T-helper 22 cell (primary cell): ENCODE data around the gene PGF.

Source experiments
- DNase-seq: peaks from one replicate; pipeline ENCODE4 v3.0.0-alpha.2; 2020; ENCODE audit warnings: low read depth

PGF gene

DNA sequence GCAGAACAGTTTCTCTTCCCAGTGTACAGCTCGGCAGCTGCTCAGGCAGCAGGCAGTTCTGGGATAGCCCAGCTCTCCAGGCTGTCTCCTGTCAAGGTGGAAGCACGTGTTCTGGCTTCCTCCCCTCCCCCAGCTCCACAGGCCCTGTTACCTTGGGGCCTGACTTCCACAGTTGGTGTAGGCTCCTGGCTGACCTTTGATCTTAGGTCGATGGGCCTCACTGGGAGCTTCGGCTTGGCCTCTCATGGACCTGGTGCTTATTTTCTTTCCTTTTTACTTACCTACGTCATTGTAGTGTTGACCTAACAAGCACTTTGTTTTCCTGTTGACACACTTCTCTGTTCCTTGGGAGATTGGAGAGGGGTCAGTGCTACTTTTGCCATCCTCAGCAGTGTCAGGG is 56.7 kb downstream of the PGF start:
- no peak for DNase-seq

DNA sequence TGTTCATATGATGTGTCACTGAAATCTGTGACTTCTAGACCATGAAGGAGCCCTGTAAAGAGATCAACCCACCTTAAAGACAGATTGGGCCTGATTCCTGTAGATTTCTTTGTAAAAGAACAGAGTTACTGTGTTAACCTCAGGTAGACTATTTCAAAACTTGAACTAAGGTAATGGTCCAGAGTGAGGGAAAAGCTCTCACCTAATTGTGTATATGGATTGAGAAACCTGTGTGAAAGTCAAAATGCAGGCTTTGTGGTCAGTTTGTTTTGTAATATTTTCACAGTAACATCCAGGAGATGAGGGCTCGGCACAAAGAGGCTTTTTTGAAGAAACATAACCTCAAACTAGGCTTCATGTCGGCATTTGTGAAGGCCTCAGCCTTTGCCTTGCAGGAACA is 57.3 kb downstream of the PGF start:
- DNase-seq, result no peak

DNA sequence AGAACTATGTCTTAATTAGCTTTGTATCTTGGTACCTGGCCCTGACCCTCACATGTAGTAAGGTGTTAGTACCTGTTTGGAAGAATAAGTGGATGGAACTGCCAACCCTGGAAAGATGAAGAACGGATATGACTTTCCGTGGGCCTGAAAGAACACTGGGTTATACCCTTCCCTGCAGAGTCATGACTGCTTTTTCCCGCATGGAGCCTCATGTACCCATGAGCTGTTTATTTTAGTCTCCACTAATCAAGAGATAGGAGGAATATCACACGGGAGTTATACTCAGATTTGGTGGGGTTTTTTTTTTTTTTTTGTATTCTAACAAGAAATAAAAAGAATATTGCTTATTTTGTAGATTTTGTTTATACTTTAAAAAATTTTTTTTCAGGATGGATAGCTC is 57.8 kb downstream of the PGF start:
- DNase-seq, result no peak

DNA sequence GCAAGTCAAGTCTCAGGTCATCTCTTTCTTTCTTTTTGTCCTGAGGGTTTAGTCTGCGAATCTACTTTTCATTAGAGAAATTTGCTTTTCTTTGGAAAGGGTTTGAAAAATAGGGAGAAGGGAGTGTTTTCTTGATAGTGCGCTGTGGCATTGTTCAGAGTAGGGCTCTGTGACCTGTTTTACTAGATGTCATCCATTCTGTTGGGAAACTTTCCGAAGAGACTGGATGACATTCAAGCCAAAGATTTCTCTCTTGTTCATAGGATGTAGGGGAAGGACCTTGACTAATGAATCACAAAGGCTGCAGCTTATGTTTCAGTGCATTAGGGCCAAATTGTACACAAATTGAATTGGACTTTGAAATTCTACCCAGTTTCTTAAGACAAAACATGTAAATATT is 59.0 kb downstream of the PGF start:
- DNase-seq, result no peak

DNA sequence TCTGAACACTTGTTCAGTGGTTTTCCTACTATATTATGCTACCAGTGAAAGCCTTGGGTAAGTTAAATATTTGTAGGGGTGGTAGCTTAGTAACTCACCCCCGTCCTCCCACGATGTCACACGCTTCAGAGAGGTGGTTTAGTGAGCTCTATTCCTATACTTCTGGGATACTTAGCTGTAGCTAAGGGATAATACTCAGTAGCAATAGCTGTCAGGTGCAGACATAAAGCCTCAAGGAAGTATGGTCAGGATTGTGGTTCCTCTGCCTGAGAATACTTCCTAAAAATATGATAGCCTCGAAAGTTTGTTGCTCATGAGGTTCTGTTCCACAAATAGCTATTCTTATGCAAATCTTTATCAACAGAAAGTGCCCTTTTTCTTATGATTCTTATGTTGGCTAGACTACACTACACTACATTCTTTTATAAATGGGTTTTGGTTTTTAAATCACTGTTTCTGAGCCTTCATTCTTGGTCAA is 61.7 kb downstream of the PGF start:
- DNase-seq, result no peak

DNA sequence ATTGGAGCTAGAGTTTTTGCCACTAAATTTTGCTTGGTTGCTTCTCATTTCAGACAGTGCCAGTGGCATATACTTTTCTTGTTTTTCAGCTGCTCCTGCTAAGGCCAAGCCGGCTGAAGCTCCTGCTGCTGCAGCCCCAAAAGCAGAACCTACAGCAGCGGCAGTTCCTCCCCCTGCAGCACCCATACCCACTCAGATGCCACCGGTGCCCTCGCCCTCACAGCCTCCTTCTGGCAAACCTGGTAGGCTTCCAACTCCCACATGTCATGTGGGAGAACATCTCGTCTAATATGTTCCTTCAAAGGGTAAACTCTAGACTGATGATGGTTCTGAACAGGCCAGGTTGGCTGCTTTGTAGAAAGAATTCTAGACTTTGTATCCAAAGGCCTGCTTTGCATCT is 62.7 kb downstream of the PGF start:
- DNase-seq, result no peak

DNA sequence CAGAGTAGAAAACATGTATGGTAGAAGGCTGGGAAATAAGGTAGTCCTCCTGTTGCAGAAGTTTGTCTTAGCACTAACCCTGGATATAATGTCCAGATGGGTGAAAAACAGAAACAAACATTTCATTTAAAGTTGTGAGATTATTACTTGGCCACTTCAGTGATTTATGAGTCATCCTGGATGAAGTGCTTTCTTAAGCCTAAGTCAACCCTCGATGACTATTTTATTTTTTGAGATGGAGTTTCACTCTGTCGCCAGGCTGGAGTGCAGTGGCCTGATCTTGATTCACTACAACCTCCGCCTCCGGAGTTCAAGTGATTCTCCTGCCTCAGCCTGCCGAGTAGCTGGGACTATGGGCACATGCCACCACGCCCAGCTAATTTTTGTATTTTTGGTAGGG is 63.5 kb downstream of the PGF start:
- no peak for DNase-seq
